Motor neuron (in vitro differentiated cells): ENCODE results near the gene ZFAND3. TPM values are rescaled to one million over a fixed set of nuclear protein-coding genes. Genes with fewer than 3 reads are reported as not detected.

Experiments used
- ATAC-seq, 8 experiments: fragments of 200-7000 bp; cut with Tn5 transposase; replicated peaks in 6 of 8; 2 replicates each; pipeline ENCODE4 v1.8.0; 2021; ENCODE audit warnings: mild to moderate bottlenecking in 8 of 8, moderate library complexity in 8 of 8
- H3K27ac ChIP-seq, 2 donors: fragments of 250-450 bp; sonication (Bioruptor Pico); 2 replicates each; pipeline ENCODE4 v1.9.0; 2021; ENCODE audit warnings: antibody characterized with exemption in 2 of 2, mild to moderate bottlenecking in 2 of 2, moderate library complexity in 1 of 2
- H3K4me1 ChIP-seq, 2 donors: fragments of 250-450 bp; sonication (Bioruptor Pico); replicated peaks in 1 of 2; 2 replicates each; pipeline ENCODE4 v1.6.1; 2021; ENCODE audit warnings: antibody characterized with exemption in 2 of 2, mild to moderate bottlenecking in 2 of 2, moderate library complexity in 1 of 2
- H3K4me3 ChIP-seq, 5 donors: fragments of 250-450 bp; sonication (Bioruptor Pico); 2 replicates each; pipeline ENCODE4 v1.9.0; 2021; ENCODE audit warnings: antibody characterized with exemption in 5 of 5, mild to moderate bottlenecking in 5 of 5, moderate library complexity in 4 of 5
- WGBS, 10 experiments: fragments of 450-650 bp; shearing (Covaris generic); methylation state at CpG; one replicate each; pipeline ENCODE4 v1.0.0; 2022; 5-methylcytosine and 5-hydroxymethylcytosine counted together
- in situ Hi-C, 9 experiments: fragments of 400-800 bp; cut with MboI; loops; one replicate each; pipeline ENCODE4 v1.15.0; 2021; ENCODE audit warnings: low sequenced_read_pairs in 9 of 9, low pct_unique_long_range_greater_than_20kb in 2 of 9; ENCODE audit not compliant: unreplicated experiment in 9 of 9
- total RNA-seq, 8 experiments: library from RNA; unstranded; fragments of 300-600 nt; gene quantifications; 2 replicates each; pipeline versions ENCODE4 v1.2.3 to v1.2.4, GENCODE V29; 2022

Gene ZFAND3
- total RNA-seq, 8 experiments from 2014 or later, result 21.2 to 54.1 (median 39.2) TPM

DNA sequence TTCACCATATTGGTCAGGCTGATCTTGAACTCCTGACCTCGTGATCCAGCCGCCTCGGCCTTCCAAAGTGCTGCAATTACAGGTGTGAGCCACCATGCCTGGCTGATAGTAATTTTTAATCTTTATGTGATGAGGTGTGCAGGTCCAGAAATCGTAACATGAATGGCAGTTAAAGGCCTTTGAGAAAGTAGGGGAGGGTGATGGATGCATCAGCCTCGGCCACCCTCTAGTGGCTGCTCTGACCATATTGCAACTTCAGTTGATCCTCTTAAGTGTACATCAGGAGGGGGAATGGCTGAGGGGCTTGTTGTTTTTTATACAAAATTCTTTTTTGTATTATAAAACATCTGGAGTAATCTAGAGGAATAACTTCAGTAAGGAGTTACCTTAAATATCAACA lies 193.0 kb downstream of the ZFAND3 start:
- Histone ChIP-seq H3K4me3 (no peak overlapping the region), H3K4me1 (no peaks in the 10 kb centered on the region), H3K27ac (peak overlapping the region in 1 of 2 donors; percentile 23)
- 8 to 94% (median 64%) methylated on average over 2 to 5 of the region's 5 CpGs; no CpG with 5 or more reads in 4 of the 10 experiments for WGBS, 10 experiments
- ATAC-seq, result peak in 5 of 8 experiments; percentile 36 to 84 (median 55)
- in situ Hi-C loops, result loop anchor here in 1 of 9 experiments (10.0 kb wide), 1 partner anchor 308 kb away; no protein-coding TSS in a partner anchor

DNA sequence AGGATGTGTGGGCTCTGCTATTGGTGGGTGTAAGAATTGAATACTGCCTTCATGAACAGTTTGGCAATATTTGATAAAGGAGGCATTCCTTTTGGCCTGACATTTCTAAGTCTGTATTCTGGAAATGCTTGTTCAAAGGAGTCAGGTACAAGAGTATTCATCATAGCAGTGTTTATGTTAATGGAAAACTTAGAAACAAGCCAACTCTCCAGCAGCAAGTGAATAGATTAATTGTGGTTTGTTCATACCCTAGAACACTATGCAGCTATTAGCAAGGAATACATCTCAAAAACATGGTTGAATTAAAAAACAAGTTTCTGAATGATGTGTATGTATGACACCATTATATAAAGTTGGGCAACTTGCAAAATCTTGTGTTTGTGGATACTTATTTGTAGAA lies 195.8 kb downstream of the ZFAND3 start:
- in situ Hi-C loops, result loop anchor here in 1 of 9 experiments (10.0 kb wide), 1 partner anchor 311 kb away; no protein-coding TSS in a partner anchor
- ATAC-seq, result no peak
- no peak overlapping the region for H3K27ac ChIP-seq

GRCh38 chr6:38016824-38017223 lies 197.3 kb downstream of the ZFAND3 start:
- WGBS, 10 experiments, result 80 to 100% (median 100%) methylated on average over 1 of the region's 1 CpG; no CpG with 5 or more reads in 4 of the 10 experiments
- peaks cover 12 to 16% of the 10 kb centered on the region in 2 donors for H3K4me1 ChIP-seq
- no peak overlapping the region for H3K27ac ChIP-seq
- in situ Hi-C loops, result loop anchor here in 1 of 9 experiments (10.0 kb wide), 1 partner anchor 312 kb away; no protein-coding TSS in a partner anchor
- no peak for ATAC-seq
- H3K4me3 ChIP-seq, result no peak overlapping the region

More for the DNA sequence above, 195.8 kb downstream of the ZFAND3 start:
- peaks cover 1 to 2% of the 10 kb centered on the region in 2 donors for H3K4me1 ChIP-seq
- H3K4me3 ChIP-seq, result no peak overlapping the region

- in situ Hi-C loops, result loop anchor here in 1 of 9 experiments (10.0 kb wide), 1 partner anchor 314 kb away; no protein-coding TSS in a partner anchor
- no peak overlapping the region for H3K27ac ChIP-seq
- H3K4me3 ChIP-seq, result no peak overlapping the region
- ATAC-seq, result no peak
- WGBS, 10 experiments, result 85 to 100% (median 100%) methylated on average over 1 to 2 of the region's 2 CpGs; no CpG with 5 or more reads in 5 of the 10 experiments
- peaks cover 12 to 16% of the 10 kb centered on the region in 2 donors for H3K4me1 ChIP-seq
Measured at GRCh38 chr6:38018755-38019165, 199.2 kb downstream of the ZFAND3 start.

DNA sequence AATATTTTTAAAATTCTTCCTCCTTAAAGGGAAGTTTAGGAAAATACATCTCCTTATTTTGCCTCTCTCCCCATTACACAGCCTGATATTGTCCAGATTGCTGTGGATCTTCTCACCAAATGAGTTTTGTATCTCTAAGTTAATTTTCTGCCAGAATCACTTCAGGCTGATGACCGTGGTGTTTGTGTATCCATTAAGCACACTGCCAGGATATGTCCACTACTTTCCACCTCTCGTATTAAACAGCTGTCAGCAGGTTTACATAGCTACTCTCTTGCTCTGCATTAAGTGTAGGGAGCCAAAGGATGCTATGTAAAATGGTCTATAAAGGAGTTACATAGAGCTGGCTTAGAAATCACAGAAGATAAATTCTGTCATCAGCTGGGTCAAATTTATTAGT lies 201.1 kb downstream of the ZFAND3 start:
- H3K4me3 ChIP-seq, result no peak overlapping the region
- in situ Hi-C loops, result no loop called here
- 13 to 91% (median 52%) methylated on average over 1 to 2 of the region's 2 CpGs; no CpG with 5 or more reads in 1 of the 10 experiments for WGBS, 10 experiments

DNA sequence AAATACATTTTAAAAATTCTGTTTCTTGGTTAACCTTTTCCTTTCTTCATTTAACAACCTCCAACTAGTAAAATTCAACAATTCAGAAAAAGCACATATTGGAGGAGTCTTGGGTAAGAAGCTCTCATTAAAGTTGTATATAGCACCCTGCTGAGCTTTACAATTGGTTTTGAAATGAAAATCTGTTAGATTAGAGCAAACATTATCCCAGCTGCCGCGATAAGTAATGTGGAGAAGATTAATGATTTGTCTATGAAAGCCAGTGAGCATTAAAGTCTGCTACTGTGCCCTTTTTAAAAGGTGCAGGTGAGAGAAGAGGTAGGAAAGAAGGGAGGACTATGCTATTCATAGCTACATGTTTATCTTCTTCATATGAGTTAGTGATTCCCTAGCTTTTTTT lies 201.5 kb downstream of the ZFAND3 start:
- Histone ChIP-seq H3K27ac (no peak overlapping the region), H3K4me1 (peaks cover 12 to 16% of the 10 kb centered on the region in 2 donors), H3K4me3 (no peak overlapping the region)
- 33 to 100% (median 90%) methylated on average over 2 of the region's 2 CpGs; no CpG with 5 or more reads in 1 of the 10 experiments for WGBS, 10 experiments
- no peak for ATAC-seq
- in situ Hi-C loops, result no loop called here

More for the DNA sequence above, 201.1 kb downstream of the ZFAND3 start:
- peaks cover 12 to 16% of the 10 kb centered on the region in 2 donors for H3K4me1 ChIP-seq
- peak in 1 of 8 experiments; percentile 60 for ATAC-seq
- no peak overlapping the region for H3K27ac ChIP-seq

GRCh38 chr6:38021571-38021970 lies 202.0 kb downstream of the ZFAND3 start:
- WGBS, 10 experiments, result 50 to 89% (median 60%) methylated on average over 1 of the region's 1 CpG; no CpG with 5 or more reads in 3 of the 10 experiments
- Histone ChIP-seq H3K27ac (no peak overlapping the region), H3K4me1 (peaks cover 12 to 16% of the 10 kb centered on the region in 2 donors), H3K4me3 (no peak overlapping the region)
- in situ Hi-C loops, result no loop called here
- ATAC-seq, result no peak

- no peak overlapping the region for H3K4me3 ChIP-seq
- WGBS, 10 experiments, result 33 to 100% (median 88%) methylated on average over 1 of the region's 1 CpG; no CpG with 5 or more reads in 4 of the 10 experiments
- in situ Hi-C loops, result no loop called here
- ATAC-seq, result peak in 1 of 8 experiments; percentile 68
- peaks cover 13 to 18% of the 10 kb centered on the region in 2 donors for H3K4me1 ChIP-seq
- H3K27ac ChIP-seq, result no peak overlapping the region
Measured at GRCh38 chr6:38022688-38023087, 203.2 kb downstream of the ZFAND3 start.

DNA sequence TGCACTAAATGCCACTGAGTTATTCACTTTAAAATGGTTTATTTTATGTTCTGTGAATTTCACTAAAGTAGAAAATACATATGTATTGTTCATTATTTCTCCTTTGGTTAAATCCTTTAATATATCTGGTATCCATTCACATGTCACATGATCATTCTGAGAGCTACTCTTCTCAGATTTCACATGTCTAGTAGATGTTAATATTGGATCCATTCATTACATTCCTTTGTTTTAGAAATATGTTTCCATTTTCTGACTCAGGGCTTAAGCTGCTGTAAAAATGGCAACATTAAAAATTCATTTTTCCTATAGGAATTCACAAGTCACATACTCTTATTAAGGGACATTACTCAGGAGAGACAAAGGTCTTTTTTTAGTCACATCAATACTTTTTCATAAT lies 205.4 kb downstream of the ZFAND3 start:
- in situ Hi-C loops, result no loop called here
- Histone ChIP-seq H3K27ac (no peak overlapping the region), H3K4me3 (no peak overlapping the region), H3K4me1 (peaks cover 16 to 23% of the 10 kb centered on the region in 2 donors)
- no peak for ATAC-seq

DNA sequence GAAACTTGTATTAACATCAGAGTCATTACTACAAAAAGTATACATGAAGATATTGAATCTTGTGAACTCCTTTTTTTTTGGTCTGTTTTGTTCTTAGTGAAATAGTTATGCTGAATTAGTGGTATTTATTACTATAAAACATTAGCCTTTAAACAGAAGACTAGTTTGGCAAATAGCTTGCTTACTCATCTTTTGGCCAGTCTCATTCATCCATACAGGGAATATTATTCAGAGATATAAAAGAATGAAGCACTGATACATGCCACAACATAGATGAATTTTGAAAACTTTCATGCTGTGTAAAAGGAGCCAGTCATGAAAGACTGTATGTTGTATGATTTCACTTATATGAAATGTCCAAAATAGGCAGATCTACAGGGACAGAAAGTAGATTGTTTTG lies 205.9 kb downstream of the ZFAND3 start:
- Histone ChIP-seq H3K4me1 (peaks cover 14 to 20% of the 10 kb centered on the region in 2 donors), H3K27ac (no peak overlapping the region), H3K4me3 (no peak overlapping the region)
- ATAC-seq, result no peak
- in situ Hi-C loops, result no loop called here

DNA sequence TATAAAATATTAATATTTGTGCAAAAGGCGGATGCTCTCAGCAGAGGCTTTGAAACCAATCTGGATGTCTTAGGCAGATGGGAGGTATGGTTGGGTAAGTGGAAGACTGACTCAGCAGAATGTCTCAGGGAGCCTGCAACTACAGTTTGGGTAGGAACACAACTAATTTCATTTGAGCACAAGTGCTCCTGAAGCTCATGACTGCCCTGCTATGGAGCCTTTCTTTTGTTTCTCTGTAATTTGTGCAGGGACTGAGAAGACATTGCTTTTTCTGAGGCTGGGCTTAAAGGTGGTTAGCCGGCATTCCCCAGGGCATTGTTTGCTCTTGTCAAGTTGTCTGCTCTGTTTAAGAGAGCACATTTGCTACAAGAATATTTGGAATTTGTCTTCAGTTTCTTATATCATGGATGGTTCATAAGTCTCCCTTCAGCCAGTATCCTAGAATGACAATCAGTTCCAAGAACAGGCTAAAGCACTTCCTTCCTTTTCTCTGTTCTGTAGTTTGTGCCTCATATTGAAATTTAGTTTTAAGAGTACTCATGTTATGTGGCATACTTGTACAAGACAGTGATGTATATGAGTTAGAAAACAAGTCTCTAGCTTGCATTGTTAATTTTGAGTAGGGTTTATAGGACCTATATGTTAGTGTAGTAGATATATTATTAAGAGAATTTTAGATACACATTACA lies 208.3 kb downstream of the ZFAND3 start:
- Histone ChIP-seq H3K4me1 (peaks cover 4 to 7% of the 10 kb centered on the region in 2 donors), H3K27ac (no peak overlapping the region), H3K4me3 (no peak overlapping the region)
- in situ Hi-C loops, result no loop called here
- peak in 5 of 8 experiments; percentile 28 to 37 (median 31) for ATAC-seq
- WGBS, 10 experiments, result 57 to 100% (median 81%) methylated on average over 1 to 2 of the region's 2 CpGs

DNA sequence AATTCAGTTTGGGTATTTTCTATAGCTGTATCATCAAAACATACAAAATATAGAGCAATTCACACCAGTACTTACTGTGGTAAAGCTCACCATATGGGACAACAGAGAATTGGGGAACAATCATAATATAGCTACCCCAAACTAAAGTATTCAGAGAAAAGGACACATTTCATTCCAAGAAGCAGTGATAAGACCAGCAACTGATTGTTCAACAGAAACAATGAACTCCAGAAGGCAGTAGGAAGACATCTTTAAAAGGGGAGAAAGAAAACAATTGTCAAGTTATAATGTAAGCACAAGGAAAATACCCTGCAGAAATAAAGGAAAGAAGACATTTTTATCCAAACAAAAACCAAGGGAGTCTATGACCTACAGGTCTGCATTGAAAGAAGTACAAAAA lies 210.9 kb downstream of the ZFAND3 start:
- in situ Hi-C loops, result no loop called here
- Histone ChIP-seq H3K4me3 (no peak overlapping the region), H3K27ac (no peak overlapping the region), H3K4me1 (peaks cover 8 to 20% of the 10 kb centered on the region in 2 donors)
- ATAC-seq, result no peak

GRCh38 chr6:38032797-38033196 lies 213.3 kb downstream of the ZFAND3 start:
- peaks cover 5 to 17% of the 10 kb centered on the region in 2 donors for H3K4me1 ChIP-seq
- in situ Hi-C loops, result no loop called here
- H3K4me3 ChIP-seq, result no peak overlapping the region
- 40 to 83% (median 68%) methylated on average over 1 of the region's 1 CpG; no CpG with 5 or more reads in 2 of the 10 experiments for WGBS, 10 experiments
- H3K27ac ChIP-seq, result no peak overlapping the region
- peak in 1 of 8 experiments; percentile 67 for ATAC-seq
